Activated naive CD8-positive, alpha-beta T cell treated with anti-CD3 and anti-CD28 coated beads, Interleukin-2, amount 10 ng/mL, durations not matched to agents 7 days and 5 days (primary cell): Measurements from ENCODE around the gene GALR2. TPM values are rescaled to one million over a fixed set of nuclear protein-coding genes. Genes with fewer than 3 reads are reported as not detected.

Experiments used
- ATAC-seq: fragments of 150-1000 bp; cut with Tn5 transposase; one replicate; pipeline ENCODE4 v1.10.0; 2021; ENCODE audit warnings: low read depth, moderate library complexity
- POLR2A ChIA-PET: fragments of 350-600 bp; sonication (Branson Sonifier 250); formaldehyde crosslinking; loops from one replicate; lab custom pipeline; 2021; ENCODE audit warnings: antibody characterized with exemption; lab: Charles Lee
- DNase-seq: peaks from one replicate; pipeline ENCODE4 v3.0.0; 2021
- H3K27ac Mint-ChIP-seq: one replicate; pipeline ENCODE4 v1.8.0; 2022; ENCODE audit warnings: mild to moderate bottlenecking, mixed read lengths
- H3K27me3 Mint-ChIP-seq: one replicate; pipeline ENCODE4 v1.8.0; 2022; ENCODE audit warnings: mild to moderate bottlenecking, moderate library complexity, mixed read lengths
- H3K36me3 Mint-ChIP-seq: one replicate; pipeline ENCODE4 v1.8.0; 2021; ENCODE audit warnings: mild to moderate bottlenecking, mixed read lengths
- H3K4me1 Mint-ChIP-seq: one replicate; pipeline ENCODE4 v1.8.0; 2021; ENCODE audit warnings: mixed read lengths
- H3K4me3 Mint-ChIP-seq: one replicate; pipeline ENCODE4 v1.8.0; 2022; ENCODE audit warnings: mild to moderate bottlenecking, moderate library complexity, mixed read lengths
- H3K9me3 Mint-ChIP-seq: one replicate; pipeline ENCODE4 v1.8.0; 2021; ENCODE audit warnings: mixed read lengths
- total RNA-seq, 2 experiments: library from RNA; stranded (reverse); gene quantifications; one replicate each; pipeline ENCODE4 v1.2.3, GENCODE V29; 2021

Gene GALR2
- total RNA-seq, result not detected

GRCh38 chr17:76074390-76075363, at the start of gene GALR2:
Gene GALR2, plus strand, starts transcription at chr17:76074781. Its CDS starts 103 bp downstream, at chr17:76074884.
- H3K4me3 Mint-ChIP-seq, result peak within 1 kb of the TSS; percentile 82
- peak; percentile 40 for DNase-seq
- peaks cover 55% of the 10 kb centered on the region for H3K27me3 Mint-ChIP-seq
- no peak within 1 kb of the TSS for H3K27ac Mint-ChIP-seq
- H3K36me3 Mint-ChIP-seq, result peaks cover 1% of the 10 kb centered on the region
- no peaks in the 10 kb centered on the region for H3K9me3 Mint-ChIP-seq
- ATAC-seq, result no peak
- peaks cover 29% of the 10 kb centered on the region for H3K4me1 Mint-ChIP-seq
- POLR2A ChIA-PET, result interaction anchor here (1.3 kb wide), 1 partner anchor 178 kb away, joined by 3 read pairs; the partner anchor contains the start of gene TRIM65

GRCh38 chr17:76025294-76025693, 49.3 kb upstream of the GALR2 start:
- no peak overlapping the region for H3K4me3 Mint-ChIP-seq
- POLR2A ChIA-PET, result no interaction called here
- ATAC-seq, result no peak
- H3K27me3 Mint-ChIP-seq, result no peaks in the 10 kb centered on the region
- H3K9me3 Mint-ChIP-seq, result no peaks in the 10 kb centered on the region
- no peaks in the 10 kb centered on the region for H3K36me3 Mint-ChIP-seq
- no peak overlapping the region for H3K27ac Mint-ChIP-seq
- DNase-seq, result no peak
- peaks cover 12% of the 10 kb centered on the region for H3K4me1 Mint-ChIP-seq

- Mint-ChIP-seq H3K36me3 (no peaks in the 10 kb centered on the region), H3K9me3 (no peaks in the 10 kb centered on the region), H3K27me3 (no peaks in the 10 kb centered on the region), H3K27ac (no peak overlapping the region), H3K4me1 (peaks cover 12% of the 10 kb centered on the region), H3K4me3 (no peak overlapping the region)
- no peak for ATAC-seq
- DNase-seq, result no peak
- POLR2A ChIA-PET, result no interaction called here
Observed at GRCh38 chr17:76026714-76027158, 47.8 kb upstream of the GALR2 start.

- H3K4me3 Mint-ChIP-seq, result no peak within 1 kb of the TSS
- no peak for DNase-seq
- no peaks in the 10 kb centered on the region for H3K36me3 Mint-ChIP-seq
- peaks cover 12% of the 10 kb centered on the region for H3K4me1 Mint-ChIP-seq
- no peak for ATAC-seq
- H3K27ac Mint-ChIP-seq, result no peak within 1 kb of the TSS
- H3K9me3 Mint-ChIP-seq, result no peaks in the 10 kb centered on the region
- H3K27me3 Mint-ChIP-seq, result no peaks in the 10 kb centered on the region
- POLR2A ChIA-PET, result no interaction called here
Observed at GRCh38 chr17:76027159-76027839, 47.3 kb upstream of the GALR2 start, which contains the start of gene EVPL. Gene EVPL, minus strand, starts transcription at chr17:76027306. Its CDS starts 108 bp downstream, at chr17:76027198.

- Mint-ChIP-seq H3K36me3 (peaks cover 2% of the 10 kb centered on the region), H3K27ac (no peak overlapping the region), H3K9me3 (no peaks in the 10 kb centered on the region), H3K27me3 (no peaks in the 10 kb centered on the region), H3K4me1 (peaks cover 16% of the 10 kb centered on the region), H3K4me3 (no peak overlapping the region)
- POLR2A ChIA-PET, result interaction anchor here (0.7 kb wide), 1 partner anchor 231 kb away, joined by 3 read pairs; no protein-coding TSS in a partner anchor
- no peak for DNase-seq
- ATAC-seq, result no peak
Observed at GRCh38 chr17:76032073-76032779, 42.4 kb upstream of the GALR2 start.

GRCh38 chr17:76032780-76033108, 41.8 kb upstream of the GALR2 start:
- no peaks in the 10 kb centered on the region for H3K27me3 Mint-ChIP-seq
- H3K4me1 Mint-ChIP-seq, result peaks cover 18% of the 10 kb centered on the region
- DNase-seq, result no peak
- no peaks in the 10 kb centered on the region for H3K9me3 Mint-ChIP-seq
- H3K4me3 Mint-ChIP-seq, result no peak overlapping the region
- POLR2A ChIA-PET, result no interaction called here
- no peak overlapping the region for H3K27ac Mint-ChIP-seq
- H3K36me3 Mint-ChIP-seq, result peaks cover 2% of the 10 kb centered on the region
- ATAC-seq, result no peak

- Mint-ChIP-seq H3K9me3 (no peaks in the 10 kb centered on the region), H3K4me3 (no peak overlapping the region), H3K27ac (no peak overlapping the region), H3K36me3 (peaks cover 4% of the 10 kb centered on the region), H3K27me3 (no peaks in the 10 kb centered on the region), H3K4me1 (peaks cover 18% of the 10 kb centered on the region)
- POLR2A ChIA-PET, result interaction anchor here (0.6 to 0.8 kb wide), 2 partner anchors 15 to 38 kb away, joined by 4 read pairs; no protein-coding TSS in a partner anchor
- ATAC-seq (no peak), DNase-seq (no peak)
Observed at GRCh38 chr17:76033139-76033538, 41.4 kb upstream of the GALR2 start.

GRCh38 chr17:76034428-76035350, 39.9 kb upstream of the GALR2 start:
- Mint-ChIP-seq H3K27me3 (no peaks in the 10 kb centered on the region), H3K27ac (no peak overlapping the region), H3K4me3 (no peak overlapping the region), H3K4me1 (peaks cover 11% of the 10 kb centered on the region), H3K9me3 (no peaks in the 10 kb centered on the region), H3K36me3 (peaks cover 17% of the 10 kb centered on the region)
- no peak for DNase-seq
- POLR2A ChIA-PET, result no interaction called here
- no peak for ATAC-seq

- no peak overlapping the region for H3K27ac Mint-ChIP-seq
- DNase-seq (no peak), ATAC-seq (no peak)
- no peak overlapping the region for H3K4me3 Mint-ChIP-seq
- H3K36me3 Mint-ChIP-seq, result peaks cover 21% of the 10 kb centered on the region
- POLR2A ChIA-PET, result no interaction called here
- no peaks in the 10 kb centered on the region for H3K27me3 Mint-ChIP-seq
- H3K4me1 Mint-ChIP-seq, result peaks cover 7% of the 10 kb centered on the region
- no peaks in the 10 kb centered on the region for H3K9me3 Mint-ChIP-seq
Observed at GRCh38 chr17:76036497-76037261, 37.9 kb upstream of the GALR2 start.

- POLR2A ChIA-PET, result no interaction called here
- Mint-ChIP-seq H3K27ac (no peak overlapping the region), H3K36me3 (peaks cover 24% of the 10 kb centered on the region)
Observed at GRCh38 chr17:76038050-76038449, 36.5 kb upstream of the GALR2 start.

GRCh38 chr17:76039121-76039520, 35.5 kb upstream of the GALR2 start:
- DNase-seq, result no peak
- Mint-ChIP-seq H3K36me3 (peaks cover 29% of the 10 kb centered on the region), H3K4me1 (peaks cover 7% of the 10 kb centered on the region), H3K9me3 (no peaks in the 10 kb centered on the region), H3K4me3 (no peak overlapping the region), H3K27me3 (no peaks in the 10 kb centered on the region), H3K27ac (no peak overlapping the region)
- no peak for ATAC-seq
- POLR2A ChIA-PET, result interaction anchor here (0.5 to 1.1 kb wide), 2 partner anchors 10 to 995 kb away, joined by 3 to 4 read pairs; no protein-coding TSS in a partner anchor

More at GRCh38 chr17:76038050-76038449, 36.5 kb upstream of the GALR2 start:
- H3K9me3 Mint-ChIP-seq, result no peaks in the 10 kb centered on the region
- DNase-seq (no peak), ATAC-seq (no peak)
- no peaks in the 10 kb centered on the region for H3K27me3 Mint-ChIP-seq
- peaks cover 7% of the 10 kb centered on the region for H3K4me1 Mint-ChIP-seq
- no peak overlapping the region for H3K4me3 Mint-ChIP-seq
